ENCODE data around the gene HGF.

HGF gene

DNA sequence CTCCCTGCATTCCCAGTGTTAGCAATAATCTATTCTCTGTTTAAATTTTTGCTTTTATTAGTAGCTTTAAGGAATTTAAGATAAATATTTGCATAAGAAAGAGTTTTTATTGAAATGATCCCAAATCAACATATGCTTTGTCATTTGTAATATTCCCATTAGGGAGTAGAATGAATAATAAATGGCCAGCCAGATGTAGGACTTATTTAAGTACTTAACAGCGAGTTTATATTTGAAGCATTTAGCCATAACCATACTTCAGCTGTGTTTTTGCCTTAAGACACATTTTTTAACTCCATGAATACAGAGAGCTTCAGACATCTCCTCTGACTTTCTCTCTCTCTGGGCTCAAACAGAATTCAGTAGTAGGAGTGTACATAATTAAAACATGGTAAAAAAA lies 103.6 kb downstream of the HGF start:
- no peak for DNase-seq (ENCODE audit: low spot score)

DNA sequence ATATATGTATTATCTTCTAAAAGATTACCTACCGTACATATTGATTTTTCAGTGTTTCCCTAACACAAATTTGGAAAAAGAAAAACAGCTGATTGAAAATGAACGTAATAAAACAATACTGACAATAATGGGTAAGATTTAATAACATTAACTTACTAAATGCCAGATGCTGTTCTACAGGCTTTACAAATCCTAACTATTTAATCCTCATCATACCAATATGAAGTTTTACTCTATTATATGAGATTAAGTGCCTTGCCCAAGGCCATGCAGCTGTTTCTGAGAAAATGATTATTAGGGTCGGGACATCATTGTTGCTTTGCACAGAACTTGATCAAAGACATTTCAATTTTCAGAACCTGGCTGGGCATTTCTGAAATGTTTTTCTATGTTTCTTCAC lies 104.6 kb downstream of the HGF start:
- TF ChIP-seq, protein P1, sequence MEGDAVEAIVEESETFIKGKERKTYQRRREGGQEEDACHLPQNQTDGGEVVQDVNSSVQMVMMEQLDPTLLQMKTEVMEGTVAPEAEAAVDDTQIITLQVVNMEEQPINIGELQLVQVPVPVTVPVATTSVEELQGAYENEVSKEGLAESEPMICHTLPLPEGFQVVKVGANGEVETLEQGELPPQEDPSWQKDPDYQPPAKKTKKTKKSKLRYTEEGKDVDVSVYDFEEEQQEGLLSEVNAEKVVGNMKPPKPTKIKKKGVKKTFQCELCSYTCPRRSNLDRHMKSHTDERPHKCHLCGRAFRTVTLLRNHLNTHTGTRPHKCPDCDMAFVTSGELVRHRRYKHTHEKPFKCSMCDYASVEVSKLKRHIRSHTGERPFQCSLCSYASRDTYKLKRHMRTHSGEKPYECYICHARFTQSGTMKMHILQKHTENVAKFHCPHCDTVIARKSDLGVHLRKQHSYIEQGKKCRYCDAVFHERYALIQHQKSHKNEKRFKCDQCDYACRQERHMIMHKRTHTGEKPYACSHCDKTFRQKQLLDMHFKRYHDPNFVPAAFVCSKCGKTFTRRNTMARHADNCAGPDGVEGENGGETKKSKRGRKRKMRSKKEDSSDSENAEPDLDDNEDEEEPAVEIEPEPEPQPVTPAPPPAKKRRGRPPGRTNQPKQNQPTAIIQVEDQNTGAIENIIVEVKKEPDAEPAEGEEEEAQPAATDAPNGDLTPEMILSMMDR (IDR thresholded peaks at IDR 0.05; ENCODE audit: extremely low read depth, missing control alignments), result no peak
- DNase-seq (ENCODE audit: low spot score), result no peak

More for the DNA sequence above, 103.6 kb downstream of the HGF start:
- TF ChIP-seq, protein P1 (IDR thresholded peaks at IDR 0.05; ENCODE audit: extremely low read depth, missing control alignments), result no peak

DNA sequence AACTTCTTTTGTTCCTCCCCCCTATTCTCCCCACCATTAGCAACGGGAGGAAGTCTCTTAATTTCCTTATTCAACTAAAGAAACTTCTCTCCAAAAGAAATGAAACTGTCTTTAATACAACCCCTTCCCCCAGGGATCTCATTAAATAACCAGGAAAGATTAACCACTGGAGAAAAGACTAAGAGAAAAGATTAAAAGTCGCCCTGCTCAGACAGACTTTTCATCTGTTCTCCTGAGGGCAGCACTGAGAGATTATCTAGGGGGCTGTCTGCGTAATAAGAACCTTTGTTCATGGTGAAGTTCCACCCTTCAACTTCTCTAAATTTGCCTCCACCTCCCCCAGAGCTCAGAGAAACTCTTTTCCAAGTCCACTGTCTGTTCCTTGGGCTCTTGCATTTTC lies 105.5 kb downstream of the HGF start:
- TF ChIP-seq, protein P1 (IDR thresholded peaks at IDR 0.05; ENCODE audit: extremely low read depth, missing control alignments), result no peak
- DNase-seq (ENCODE audit: low spot score), result no peak

DNA sequence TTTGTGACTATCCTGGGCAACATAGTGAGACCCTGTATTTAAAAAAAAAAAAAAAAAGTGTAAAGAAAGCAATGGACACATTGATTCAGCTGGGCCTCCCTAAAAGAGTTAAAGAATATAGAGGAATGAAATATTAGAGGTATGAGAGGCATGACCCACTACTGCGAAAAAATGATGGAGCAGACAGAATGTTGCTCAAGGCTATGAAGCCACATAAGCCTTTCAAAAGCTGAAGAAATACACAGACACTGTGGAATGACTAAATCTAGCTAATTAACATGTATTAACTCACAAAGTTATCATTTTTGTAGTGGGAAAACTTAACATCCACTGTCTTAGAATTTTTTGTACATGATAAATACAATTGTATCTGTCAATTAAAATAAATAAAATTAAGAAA lies 107.3 kb downstream of the HGF start:
- no peak for DNase-seq (ENCODE audit: low spot score)
- TF ChIP-seq, protein P1 (IDR thresholded peaks at IDR 0.05; ENCODE audit: extremely low read depth, missing control alignments), result no peak

DNA sequence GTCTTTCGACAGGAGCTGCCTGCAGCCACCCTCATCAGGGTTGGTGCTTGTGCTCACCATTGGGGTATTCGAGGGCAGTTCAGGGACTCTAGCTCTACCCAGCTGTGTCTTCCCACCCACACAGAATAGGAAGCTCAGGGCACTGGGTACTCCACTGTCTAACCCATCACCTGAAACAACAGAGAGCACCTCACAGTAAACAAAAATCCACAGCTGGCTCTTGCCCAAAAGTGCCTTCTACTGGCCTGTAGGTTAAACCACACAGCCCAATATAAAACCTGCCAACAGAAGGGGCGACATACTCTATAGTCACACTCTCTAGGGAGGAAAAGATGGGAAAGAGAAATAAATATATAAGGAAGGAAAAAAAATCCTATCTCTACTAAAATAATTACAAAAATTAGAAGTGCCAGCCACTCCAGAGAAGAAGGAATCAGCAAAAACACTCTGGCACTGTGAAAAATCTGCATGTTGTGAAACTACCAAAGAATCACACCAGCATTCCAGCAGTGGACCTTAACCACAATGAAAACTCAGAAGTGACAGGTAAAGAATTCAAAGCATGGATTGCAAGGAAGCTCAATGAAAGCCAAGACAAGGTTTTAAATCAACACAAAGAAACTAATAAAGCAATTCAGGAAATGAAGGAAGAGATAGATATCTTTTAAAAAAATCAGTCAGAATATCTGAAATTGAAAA lies 110.0 kb downstream of the HGF start:
- TF ChIP-seq, protein P1 (IDR thresholded peaks at IDR 0.05; ENCODE audit: extremely low read depth, missing control alignments), result no peak

DNA sequence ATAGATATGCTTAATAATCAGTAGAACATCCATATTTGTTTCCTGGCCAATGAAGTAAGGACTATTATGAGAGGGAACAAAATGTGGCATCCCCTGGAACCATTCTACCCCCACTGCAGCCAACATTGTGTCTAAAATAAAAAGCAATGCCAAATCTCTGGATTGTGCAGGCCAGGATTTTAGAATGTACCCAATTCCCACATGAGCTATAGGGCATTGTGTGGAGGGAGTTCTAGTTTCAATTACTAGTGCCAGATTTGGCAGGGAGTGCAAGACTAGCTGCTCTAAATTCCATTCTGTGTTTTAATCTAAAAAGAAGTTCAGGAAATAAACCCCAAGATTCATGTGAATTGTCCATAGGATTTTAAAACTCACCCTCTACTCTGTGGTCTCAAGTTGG lies 112.3 kb downstream of the HGF start:
- DNase-seq (ENCODE audit: low spot score), result no peak
- TF ChIP-seq, protein P1 (IDR thresholded peaks at IDR 0.05; ENCODE audit: extremely low read depth, missing control alignments), result no peak

More for the DNA sequence above, 110.0 kb downstream of the HGF start:
- no peak for DNase-seq (ENCODE audit: low spot score)

DNA sequence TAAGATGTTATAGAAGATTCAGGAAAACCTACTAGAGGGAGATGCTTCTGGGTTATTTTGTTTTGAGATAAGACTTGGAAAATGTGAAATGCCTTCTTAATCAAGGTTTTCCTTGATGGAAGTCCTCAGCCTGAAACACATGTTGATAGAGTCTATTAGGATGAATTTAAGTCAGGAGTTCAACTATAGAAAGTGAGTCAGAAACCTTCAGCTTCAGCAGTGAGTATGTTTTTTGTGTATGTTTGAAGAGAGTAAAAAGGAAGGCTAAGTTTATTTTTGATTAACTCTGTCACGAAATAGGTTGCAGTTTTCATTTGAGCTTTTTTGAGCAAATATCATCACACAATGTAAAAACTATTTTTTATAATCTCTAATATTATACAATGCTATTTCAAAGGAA lies 114.6 kb downstream of the HGF start:
- no peak for DNase-seq (ENCODE audit: low spot score)
- TF ChIP-seq, protein P1 (IDR thresholded peaks at IDR 0.05; ENCODE audit: extremely low read depth, missing control alignments), result no peak

Data from GM20000 (cell line).